ENCODE results near the gene IFFO2. TPM values are rescaled to one million over a fixed set of nuclear protein-coding genes. Genes with fewer than 3 reads are reported as not detected.
A peak's percentile ranks its signal among the peaks of the same experiment; 100 is the strongest.

Gene IFFO2
- total and polyA plus RNA-seq, 2 donors (not counting 1 experiment from before 2014, with no cell fraction given), result 16.8 to 19.2 TPM

- H3K4me3 Mint-ChIP-seq, result no peak overlapping the region
- H3K4me1 ChIP-seq (ENCODE audit: control insufficient read depth in 2 of 2, insufficient read depth in 2 of 2, low read length in 2 of 2), result peaks cover 14 to 23% of the 10 kb centered on the region in 2 donors
- H3K9me3 ChIP-seq (ENCODE audit: control extremely low read depth in 1 of 3, control insufficient read depth in 2 of 3, insufficient read depth in 1 of 3, low read length in 2 of 3), result peaks cover 0 to 7% (median 0%) of the 10 kb centered on the region in 3 donors
- no peak overlapping the region for H3K9ac ChIP-seq (ENCODE audit: low read length)
- intact Hi-C loops (cut with micrococcal nuclease), result no loop called here
- peaks cover 0 to 38% of the 10 kb centered on the region in 2 experiments for H3K36me3 ChIP-seq (replicated peaks in 1 of 2; ENCODE audit: control extremely low read depth in 1 of 2, control insufficient read depth in 1 of 2, extremely low read depth in 1 of 2, insufficient read depth in 2 of 2, low read length in 1 of 2)
- POLR2A ChIA-PET, result interaction anchor here (1.9 kb wide), 1 partner anchor 38 kb away, joined by 5 read pairs; no protein-coding TSS in a partner anchor
- H4K20me1 ChIP-seq (ENCODE audit: control insufficient read depth, insufficient read depth, low read length, poor library complexity, severe bottlenecking), result peaks cover 13% of the 10 kb centered on the region
- H3K9me3 Mint-ChIP-seq (ENCODE audit: insufficient read depth), result no peaks in the 10 kb centered on the region
- no peak overlapping the region for H3K4me2 ChIP-seq (replicated peaks; ENCODE audit: low read depth, low read length, poor library complexity, severe bottlenecking)
- 100% methylated on average over 1 of the region's 3 CpGs for WGBS (ENCODE audit: insufficient coverage)
- ATAC-seq (ENCODE audit: low read depth), result no peak
- no peak for DNase-seq
- CTCF ChIA-PET, result interaction anchor here (0.9 to 6.7 kb wide), 23 partner anchors 10 to 201 kb away, joined by 3 to 133 read pairs (median 7); partner anchors contain the start of genes ALDH4A1 and IFFO2
- no peak overlapping the region for H3K27ac ChIP-seq (ENCODE audit: low read length in 2 of 2)
- TF ChIP-seq CTCF (IDR thresholded peaks at IDR 0.05), result no peak
- TF ChIP-seq EZH2 (IDR thresholded peaks at IDR 0.05; ENCODE audit: borderline replicate concordance, insufficient read depth, low read depth, low read length, poor library complexity, severe bottlenecking), result no peak
- no peak overlapping the region for H2AFZ ChIP-seq (ENCODE audit: insufficient read depth, low read depth, low read length, poor library complexity, severe bottlenecking)
- H3K4me3 ChIP-seq (ENCODE audit: control extremely low read depth in 1 of 5, extremely low read depth in 1 of 5, insufficient read depth in 1 of 5, low read depth in 2 of 5, low read length in 4 of 5), result no peak overlapping the region
- peaks cover 20% of the 10 kb centered on the region for H3K4me1 Mint-ChIP-seq
- no peaks in the 10 kb centered on the region for H3K27me3 ChIP-seq (replicated peaks in 1 of 4; ENCODE audit: control extremely low read depth in 1 of 4, control insufficient read depth in 3 of 4, insufficient read depth in 4 of 4, low read length in 3 of 4)
- H3K27me3 Mint-ChIP-seq, result no peaks in the 10 kb centered on the region
- no peaks in the 10 kb centered on the region for H3K79me2 ChIP-seq (ENCODE audit: control insufficient read depth, insufficient read depth, low read length)
- no peak overlapping the region for H3K27ac Mint-ChIP-seq
These were observed 43.9 kb downstream of the IFFO2 start for GRCh38 chr1:18912550-18912949.

GRCh38 chr1:18908911-18909771 lies 47.3 kb downstream of the IFFO2 start:
- Mint-ChIP-seq H3K9me3 (ENCODE audit: insufficient read depth) (no peaks in the 10 kb centered on the region), H3K27ac (peak overlapping the region; percentile 15), H3K4me3 (peak overlapping the region; percentile 5), H3K27me3 (no peaks in the 10 kb centered on the region), H3K4me1 (peaks cover 29% of the 10 kb centered on the region)
- TF ChIP-seq CTCF (IDR thresholded peaks at IDR 0.05) (no peak), EZH2 (IDR thresholded peaks at IDR 0.05; ENCODE audit: borderline replicate concordance, insufficient read depth, low read depth, low read length, poor library complexity, severe bottlenecking) (no peak)
- Histone ChIP-seq H3K36me3 (replicated peaks in 1 of 2; ENCODE audit: control extremely low read depth in 1 of 2, control insufficient read depth in 1 of 2, extremely low read depth in 1 of 2, insufficient read depth in 2 of 2, low read length in 1 of 2) (peaks cover 0 to 27% of the 10 kb centered on the region in 2 experiments), H3K79me2 (ENCODE audit: control insufficient read depth, insufficient read depth, low read length) (peaks cover 9% of the 10 kb centered on the region), H3K27ac (ENCODE audit: low read length in 2 of 2) (peak overlapping the region in 1 of 2 donors; percentile 70), H3K4me1 (ENCODE audit: control insufficient read depth in 2 of 2, insufficient read depth in 2 of 2, low read length in 2 of 2) (peaks cover 20 to 29% of the 10 kb centered on the region in 2 donors), H3K9ac (ENCODE audit: low read length) (no peak overlapping the region), H4K20me1 (ENCODE audit: control insufficient read depth, insufficient read depth, low read length, poor library complexity, severe bottlenecking) (peaks cover 10% of the 10 kb centered on the region), H2AFZ (ENCODE audit: insufficient read depth, low read depth, low read length, poor library complexity, severe bottlenecking) (no peak overlapping the region), H3K4me2 (replicated peaks; ENCODE audit: low read depth, low read length, poor library complexity, severe bottlenecking) (peak overlapping the region; percentile 71), H3K9me3 (ENCODE audit: control extremely low read depth in 1 of 3, control insufficient read depth in 2 of 3, insufficient read depth in 1 of 3, low read length in 2 of 3) (peaks cover 0 to 7% (median 0%) of the 10 kb centered on the region in 3 donors), H3K27me3 (replicated peaks in 1 of 4; ENCODE audit: control extremely low read depth in 1 of 4, control insufficient read depth in 3 of 4, insufficient read depth in 4 of 4, low read length in 3 of 4) (no peaks in the 10 kb centered on the region), H3K4me3 (ENCODE audit: control extremely low read depth in 1 of 5, extremely low read depth in 1 of 5, insufficient read depth in 1 of 5, low read depth in 2 of 5, low read length in 4 of 5) (no peak overlapping the region)
- no peak for ATAC-seq (ENCODE audit: low read depth)
- intact Hi-C loops (cut with micrococcal nuclease), result loop anchor here (5.0 kb wide), 1 partner anchor 188 kb away; no protein-coding TSS in a partner anchor
- 83% methylated on average over 12 of the region's 17 CpGs for WGBS (ENCODE audit: insufficient coverage)
- ChIA-PET CTCF (interaction anchor here (1.0 to 8.8 kb wide), 13 partner anchors 13 to 205 kb away, joined by 3 to 194 read pairs (median 22); partner anchors contain the start of gene IFFO2), POLR2A (no interaction called here)
- DNase-seq, result no peak
